Measurements from ENCODE around the gene OR8G1.
"Not testable (repeated sequence)": the region's sequence is repeated elsewhere in the genome, so short reads cannot be mapped to it uniquely, and the experiment has no call there.

OR8G1 gene

DNA sequence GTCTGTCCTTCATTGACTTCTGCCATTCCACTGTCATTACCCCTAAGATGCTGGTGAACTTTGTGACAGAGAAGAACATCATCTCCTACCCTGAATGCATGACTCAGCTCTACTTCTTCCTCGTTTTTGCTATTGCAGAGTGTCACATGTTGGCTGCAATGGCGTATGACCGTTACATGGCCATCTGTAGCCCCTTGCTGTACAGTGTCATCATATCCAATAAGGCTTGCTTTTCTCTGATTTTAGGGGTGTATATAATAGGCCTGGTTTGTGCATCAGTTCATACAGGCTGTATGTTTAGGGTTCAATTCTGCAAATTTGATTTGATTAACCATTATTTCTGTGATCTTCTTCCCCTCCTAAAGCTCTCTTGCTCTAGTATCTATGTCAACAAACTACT lies 9.0 kb downstream of the OR8G1 start:
- DNase-seq, result not testable (repeated sequence)

- DNase-seq, result no peak
Measured at GRCh38 chr11:124256076-124256475, 15.2 kb downstream of the OR8G1 start, which contains the start of gene OR8G5. Gene OR8G5 (plus strand): TSS chr11:124256376. CDS start chr11:124264932, 8,556 bp downstream.

DNA sequence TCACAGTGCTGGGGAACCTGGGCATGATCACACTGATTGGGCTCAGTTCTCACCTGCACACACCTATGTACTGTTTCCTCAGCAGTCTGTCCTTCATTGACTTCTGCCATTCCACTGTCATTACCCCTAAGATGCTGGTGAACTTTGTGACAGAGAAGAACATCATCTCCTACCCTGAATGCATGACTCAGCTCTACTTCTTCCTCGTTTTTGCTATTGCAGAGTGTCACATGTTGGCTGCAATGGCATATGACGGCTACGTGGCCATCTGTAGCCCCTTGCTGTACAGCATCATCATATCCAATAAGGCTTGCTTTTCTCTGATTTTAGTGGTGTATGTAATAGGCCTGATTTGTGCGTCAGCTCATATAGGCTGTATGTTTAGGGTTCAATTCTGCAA lies 24.1 kb downstream of the OR8G1 start:
- not testable (repeated sequence) for DNase-seq

GRCh38 chr11:124270886-124271285 lies 30.0 kb downstream of the OR8G1 start:
- not testable (repeated sequence) for DNase-seq

DNA sequence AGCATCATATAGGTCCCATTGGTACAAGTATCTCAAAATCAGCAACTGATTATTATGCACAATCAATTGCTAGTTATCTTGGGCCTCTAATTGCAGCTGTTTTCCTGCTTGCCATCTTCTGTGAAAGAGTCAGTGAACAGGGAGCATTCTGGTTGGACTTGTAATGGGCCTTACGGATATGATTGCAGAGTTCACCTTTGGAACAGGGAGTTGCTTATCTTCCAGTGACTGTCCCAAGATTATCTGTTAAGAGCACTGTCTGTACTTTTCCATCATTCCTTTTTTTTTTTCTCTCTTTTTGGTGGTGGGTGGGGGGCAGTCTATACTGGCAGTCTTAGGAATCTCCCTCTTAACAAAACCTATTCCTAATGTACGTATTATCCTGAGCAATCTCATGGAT lies 33.1 kb downstream of the OR8G1 start:
- no peak for DNase-seq

DNA sequence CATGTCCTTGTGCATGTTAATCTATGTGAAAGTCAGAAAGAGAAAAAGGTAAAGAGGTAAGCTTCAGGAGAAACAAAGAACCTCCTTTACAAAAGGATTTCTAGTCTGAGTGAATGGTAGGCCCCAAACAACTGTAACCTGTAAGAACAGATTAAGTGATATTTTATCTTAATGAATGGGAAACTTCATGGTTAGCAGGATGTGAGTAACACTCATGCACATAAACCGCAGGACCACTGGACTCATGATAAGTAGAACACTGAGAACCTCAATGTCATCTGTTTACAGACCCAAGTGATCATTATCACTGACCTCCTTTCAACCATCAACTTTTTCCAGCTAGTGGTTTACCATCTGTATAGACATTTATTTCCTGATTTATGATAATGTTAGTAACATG lies 35.2 kb downstream of the OR8G1 start:
- no peak for DNase-seq

DNA sequence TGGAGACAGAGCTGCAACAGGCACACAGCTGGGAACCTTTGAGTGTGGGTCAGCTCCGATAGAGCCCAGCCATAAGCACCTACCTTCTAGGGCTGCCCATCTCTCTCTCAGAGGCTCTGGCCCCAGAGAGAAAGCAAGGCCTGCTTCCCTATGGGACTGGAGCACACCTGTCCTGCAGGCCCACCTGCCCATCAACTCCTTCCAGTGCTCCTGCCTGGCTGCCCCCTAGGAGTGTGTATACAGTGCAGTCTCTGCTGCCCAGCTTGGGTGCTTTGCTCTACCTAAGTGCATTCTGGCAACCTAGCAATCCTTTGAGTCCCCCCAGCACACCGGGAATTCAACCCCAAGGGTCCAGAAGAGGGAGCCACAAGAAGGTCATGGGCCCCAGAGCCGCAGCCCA lies 36.3 kb downstream of the OR8G1 start:
- DNase-seq, result no peak

GRCh38 chr11:124277804-124278203 lies 36.9 kb downstream of the OR8G1 start:
- DNase-seq, result no peak

DNA sequence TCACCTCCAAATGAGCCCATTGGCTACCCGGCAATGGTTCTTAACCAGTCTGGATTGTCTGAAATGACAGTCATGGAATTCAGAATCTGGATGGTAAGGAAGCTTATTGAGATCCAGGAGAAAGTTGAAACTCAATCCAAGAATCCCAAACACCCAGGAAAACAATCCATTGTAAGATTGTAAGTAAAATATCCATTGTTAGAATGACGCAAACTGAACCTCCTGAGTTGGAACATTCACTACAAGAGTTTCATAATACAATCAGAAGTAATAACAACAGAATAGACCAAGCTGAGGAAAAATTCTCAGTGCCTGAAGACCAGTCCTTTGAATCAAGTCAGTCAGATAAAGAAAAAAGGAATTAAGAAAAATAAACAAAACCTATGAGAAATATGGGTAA lies 37.4 kb downstream of the OR8G1 start:
- DNase-seq, result no peak

DNA sequence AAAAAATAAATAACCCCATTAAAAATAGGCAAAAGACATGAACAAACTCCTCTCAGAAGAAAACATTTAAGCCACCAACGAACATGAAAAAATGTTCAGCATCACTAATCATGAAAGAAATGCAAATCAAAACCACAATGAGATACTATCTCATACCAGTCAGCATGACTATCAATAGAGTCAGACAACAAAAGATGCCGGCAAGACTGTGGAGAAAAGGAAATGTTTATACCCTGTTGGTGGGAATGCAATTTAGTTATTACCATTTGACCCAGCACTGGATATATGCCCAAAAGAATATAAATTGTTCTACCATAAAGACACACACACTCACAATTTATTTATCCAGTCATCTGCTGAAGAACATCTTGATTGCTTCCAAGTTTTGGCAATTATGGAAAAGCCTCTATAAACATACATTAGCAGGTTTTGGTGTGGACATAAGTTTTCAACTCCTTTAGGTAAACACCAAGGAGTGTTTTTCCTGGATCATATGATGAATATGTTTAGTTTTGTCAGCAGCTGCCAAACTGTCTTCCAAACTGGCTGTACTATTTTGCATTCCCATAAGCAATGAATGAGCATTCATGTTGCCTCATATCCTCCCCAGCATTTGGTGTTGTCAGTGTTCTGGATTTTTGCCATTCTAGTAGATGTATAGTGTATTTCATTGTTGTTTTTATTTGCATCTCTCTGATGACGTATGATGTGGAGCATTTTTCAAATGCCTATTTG lies 44.9 kb downstream of the OR8G1 start:
- no peak for DNase-seq

DNA sequence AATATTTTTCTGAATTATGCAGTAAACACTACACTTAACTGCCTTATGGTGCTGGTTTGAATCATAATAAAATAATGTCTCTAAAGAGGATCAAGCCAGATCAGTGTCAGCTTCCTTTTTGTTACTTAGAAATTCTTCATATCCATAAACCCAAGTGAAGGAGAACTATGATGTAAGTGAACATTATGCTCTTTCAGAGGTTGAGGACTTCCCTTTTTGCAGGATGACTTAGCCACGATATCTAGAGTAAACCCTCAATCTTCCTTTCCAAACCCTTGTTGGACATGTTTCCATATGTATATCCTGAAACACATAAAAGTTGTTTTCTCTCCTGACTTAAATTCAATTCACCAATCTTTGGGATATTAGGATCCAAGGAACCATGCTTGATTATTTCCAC lies 53.8 kb downstream of the OR8G1 start:
- no peak for DNase-seq

DNA sequence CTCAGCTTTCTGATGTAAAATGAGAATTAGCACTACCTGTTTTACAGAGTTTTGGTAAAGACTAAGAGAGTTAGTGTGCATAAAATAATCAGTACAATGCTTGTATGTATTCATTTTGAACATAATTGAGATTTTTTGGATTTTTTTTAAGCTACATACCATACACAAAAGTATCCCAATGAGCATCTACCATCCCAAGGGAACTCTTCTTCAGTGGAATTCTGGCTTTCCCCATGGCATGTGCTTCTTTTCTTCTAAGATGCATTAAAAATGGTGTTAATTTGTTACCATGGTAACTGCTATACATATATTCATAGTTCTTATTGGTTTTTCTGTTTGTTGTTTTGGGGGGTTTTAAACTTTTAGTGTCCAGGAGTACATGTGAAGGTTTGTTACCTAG lies 55.1 kb downstream of the OR8G1 start:
- DNase-seq, result no peak

- no peak for DNase-seq
Measured at GRCh38 chr11:124297921-124298320, 57.0 kb downstream of the OR8G1 start.

DNA sequence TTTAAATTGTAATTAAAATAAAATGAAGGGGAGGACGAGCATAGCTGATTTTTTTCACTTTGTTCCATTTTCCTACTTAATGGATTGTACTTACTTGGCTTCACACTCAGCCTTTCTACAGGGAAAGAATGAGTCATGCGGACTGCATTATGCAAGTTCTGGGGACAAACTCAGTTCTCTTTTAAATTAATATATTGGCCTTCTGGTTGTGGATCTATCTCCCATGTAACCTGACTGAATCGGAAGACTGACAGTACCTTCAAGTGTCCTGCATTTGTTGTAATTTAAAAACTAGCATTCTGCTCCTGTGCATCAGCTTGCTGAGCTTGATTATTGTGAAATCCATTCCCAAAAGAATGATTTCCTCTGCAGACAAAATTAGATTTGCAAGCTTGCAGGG lies 60.7 kb downstream of the OR8G1 start:
- DNase-seq, result no peak

GRCh38 chr11:124302347-124303125 lies 61.6 kb downstream of the OR8G1 start:
- DNase-seq, result no peak

Measured in activated CD8-positive, alpha-beta memory T cell treated with anti-CD3 and anti-CD28 coated beads, Interleukin-2, amount 50 U/mL, for 48 hours (primary cell).